ENCODE data around the gene BTBD2.

The BTBD2 gene

GRCh38 chr19:1967087-1967608 lies 48.4 kb downstream of the BTBD2 start:
- ATAC-seq = no peak
- TF ChIP-seq SNAI2 (CRISPR knock-in tag; IDR thresholded peaks at IDR 0.05) (no peak), ISL1 (CRISPR knock-in tag; IDR thresholded peaks at IDR 0.05) (no peak), ZFP3 (CRISPR knock-in tag; IDR thresholded peaks at IDR 0.05) (no peak), ESRRG (CRISPR knock-in tag; IDR thresholded peaks at IDR 0.05) (no peak), ARNTL (CRISPR knock-in tag; IDR thresholded peaks at IDR 0.05; ENCODE audit: borderline replicate concordance, low read depth) (no peak), RARB (CRISPR knock-in tag; IDR thresholded peaks at IDR 0.05) (no peak), BACH2 (CRISPR knock-in tag; IDR thresholded peaks at IDR 0.05; ENCODE audit: borderline replicate concordance) (no peak), ZC3H10 (CRISPR knock-in tag; IDR thresholded peaks at IDR 0.05) (no peak), ZNF70 (CRISPR knock-in tag; IDR thresholded peaks at IDR 0.05) (no peak), CSDC2 (CRISPR knock-in tag; IDR thresholded peaks at IDR 0.05) (no peak), PATZ1 (CRISPR knock-in tag; IDR thresholded peaks at IDR 0.05; ENCODE audit: borderline replicate concordance) (no peak), ZFP30 (CRISPR knock-in tag; IDR thresholded peaks at IDR 0.05) (no peak), CSRNP3 (CRISPR knock-in tag; IDR thresholded peaks at IDR 0.05) (no peak), ZNF8 (CRISPR knock-in tag; IDR thresholded peaks at IDR 0.05) (no peak), OSR1 (CRISPR knock-in tag; IDR thresholded peaks at IDR 0.05) (no peak), GLIS3 (CRISPR knock-in tag; IDR thresholded peaks at IDR 0.05) (no peak)

GRCh38 chr19:1962674-1963073 lies 52.8 kb downstream of the BTBD2 start:
- no peak for ATAC-seq

GRCh38 chr19:1961000-1961883 lies 54.3 kb downstream of the BTBD2 start:
- no peak for ATAC-seq
- TF ChIP-seq ZNF8 (CRISPR knock-in tag; IDR thresholded peaks at IDR 0.05) (no peak), TSHZ2 (CRISPR knock-in tag; IDR thresholded peaks at IDR 0.05) (no peak), POU6F1 (CRISPR knock-in tag; IDR thresholded peaks at IDR 0.05; ENCODE audit: borderline replicate concordance, low read depth) (no peak), CSRNP3 (CRISPR knock-in tag; IDR thresholded peaks at IDR 0.05) (no peak), ZNF70 (CRISPR knock-in tag; IDR thresholded peaks at IDR 0.05) (no peak), ZFP30 (CRISPR knock-in tag; IDR thresholded peaks at IDR 0.05) (no peak)

More at GRCh38 chr19:1962674-1963073, 52.8 kb downstream of the BTBD2 start:
- no peak for TF ChIP-seq ZNF70 (CRISPR knock-in tag; IDR thresholded peaks at IDR 0.05)
- TF ChIP-seq ISL1 (CRISPR knock-in tag; IDR thresholded peaks at IDR 0.05) = no peak
- no peak for TF ChIP-seq SNAI2 (CRISPR knock-in tag; IDR thresholded peaks at IDR 0.05)
- TF ChIP-seq CSRNP3 (CRISPR knock-in tag; IDR thresholded peaks at IDR 0.05) = no peak
- TF ChIP-seq ZNF8 (CRISPR knock-in tag; IDR thresholded peaks at IDR 0.05) = no peak
- TF ChIP-seq POU6F1 (CRISPR knock-in tag; IDR thresholded peaks at IDR 0.05; ENCODE audit: borderline replicate concordance, low read depth) = no peak
- no peak for TF ChIP-seq PPARA (CRISPR knock-in tag; IDR thresholded peaks at IDR 0.05; ENCODE audit: borderline replicate concordance)
- no peak for TF ChIP-seq RARB (CRISPR knock-in tag; IDR thresholded peaks at IDR 0.05)
